GM19395 (cell line): ENCODE measurements around the gene CDPF1.
A peak's percentile ranks its signal among the peaks of the same experiment; 100 is the strongest.

Source experiments
- ATAC-seq: cut with Tn5 transposase; IDR thresholded peaks from one replicate; pipeline ENCODE4 v1.9.1; 2021; ENCODE audit warnings: mild to moderate bottlenecking, moderate library complexity; ENCODE audit not compliant: unreplicated experiment

Gene CDPF1

GRCh38 chr22:46250035-46250782 lies at the start of gene CDPF1:
Gene CDPF1, minus strand, starts transcription at chr22:46250293. Its CDS starts 2,009 bp downstream, at chr22:46248284.
- ATAC-seq, result peak; percentile 79

DNA sequence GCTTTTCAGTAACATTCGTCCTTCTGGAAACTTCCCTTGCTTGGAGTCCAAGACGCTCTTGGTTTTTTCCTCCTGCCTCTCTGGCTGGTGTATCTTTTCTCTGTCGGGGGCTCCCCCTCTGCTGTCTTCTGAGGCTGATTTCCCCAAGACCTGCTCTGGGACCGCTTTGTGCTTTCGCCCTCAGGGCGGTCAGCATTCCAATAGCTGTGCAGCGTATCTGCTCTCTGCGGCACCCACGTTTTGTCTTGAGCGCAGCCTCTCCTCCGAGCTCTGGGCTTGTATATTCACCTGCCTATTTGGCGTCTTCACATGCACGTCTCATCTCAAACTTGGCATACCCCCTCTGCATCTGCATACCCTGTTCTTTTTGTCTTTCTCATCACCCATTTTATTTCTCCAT lies 49.0 kb upstream of the CDPF1 start:
- ATAC-seq, result no peak

GRCh38 chr22:46297151-46297812 lies 47.2 kb upstream of the CDPF1 start:
- peak; percentile 8 for ATAC-seq

- ATAC-seq, result peak; percentile 93
Measured at GRCh38 chr22:46296257-46297150, 46.4 kb upstream of the CDPF1 start, which contains the start of gene GTSE1. Gene GTSE1, plus strand, starts transcription at chr22:46296870. Its CDS starts 531 bp downstream, at chr22:46297401.

GRCh38 chr22:46295277-46295971 lies 45.3 kb upstream of the CDPF1 start:
- ATAC-seq, result no peak

- no peak for ATAC-seq
Measured at GRCh38 chr22:46294784-46295183, 44.7 kb upstream of the CDPF1 start.

DNA sequence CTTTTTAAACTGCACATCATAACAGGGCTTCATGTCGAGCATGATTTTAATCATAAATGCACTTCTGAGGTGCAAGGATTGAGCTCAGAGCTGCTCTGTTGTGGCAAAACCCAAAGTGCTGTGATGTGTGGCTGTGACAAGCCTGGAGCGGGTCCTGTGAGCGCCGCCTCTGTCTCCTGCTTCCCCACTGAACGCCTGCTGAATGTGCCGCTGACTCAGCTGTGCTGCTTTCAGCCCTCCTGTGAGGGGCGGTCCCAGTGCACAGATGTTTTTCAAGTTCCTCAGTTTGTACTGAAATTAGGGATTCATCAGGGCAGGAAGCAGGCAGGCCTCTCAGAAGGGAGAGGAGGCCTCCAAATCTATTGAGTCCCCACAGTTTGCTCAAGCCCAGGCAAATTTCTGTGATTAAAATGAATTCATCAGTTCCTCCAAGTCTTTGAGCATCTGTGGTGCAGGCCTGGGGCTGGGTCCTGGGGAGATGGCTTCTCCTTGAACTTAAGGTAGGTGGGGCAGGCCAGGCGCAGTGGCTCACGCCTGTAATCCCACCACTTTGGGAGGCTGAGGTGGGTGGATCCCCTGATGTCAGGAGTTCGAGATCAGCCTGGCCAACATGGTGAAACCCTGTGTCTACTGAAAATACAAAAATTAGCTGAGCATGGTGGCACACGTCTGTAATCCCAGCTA lies 43.6 kb upstream of the CDPF1 start:
- no peak for ATAC-seq

GRCh38 chr22:46292732-46293131 lies 42.6 kb upstream of the CDPF1 start:
- no peak for ATAC-seq

- ATAC-seq, result no peak
Measured at GRCh38 chr22:46292173-46292572, 42.1 kb upstream of the CDPF1 start.

DNA sequence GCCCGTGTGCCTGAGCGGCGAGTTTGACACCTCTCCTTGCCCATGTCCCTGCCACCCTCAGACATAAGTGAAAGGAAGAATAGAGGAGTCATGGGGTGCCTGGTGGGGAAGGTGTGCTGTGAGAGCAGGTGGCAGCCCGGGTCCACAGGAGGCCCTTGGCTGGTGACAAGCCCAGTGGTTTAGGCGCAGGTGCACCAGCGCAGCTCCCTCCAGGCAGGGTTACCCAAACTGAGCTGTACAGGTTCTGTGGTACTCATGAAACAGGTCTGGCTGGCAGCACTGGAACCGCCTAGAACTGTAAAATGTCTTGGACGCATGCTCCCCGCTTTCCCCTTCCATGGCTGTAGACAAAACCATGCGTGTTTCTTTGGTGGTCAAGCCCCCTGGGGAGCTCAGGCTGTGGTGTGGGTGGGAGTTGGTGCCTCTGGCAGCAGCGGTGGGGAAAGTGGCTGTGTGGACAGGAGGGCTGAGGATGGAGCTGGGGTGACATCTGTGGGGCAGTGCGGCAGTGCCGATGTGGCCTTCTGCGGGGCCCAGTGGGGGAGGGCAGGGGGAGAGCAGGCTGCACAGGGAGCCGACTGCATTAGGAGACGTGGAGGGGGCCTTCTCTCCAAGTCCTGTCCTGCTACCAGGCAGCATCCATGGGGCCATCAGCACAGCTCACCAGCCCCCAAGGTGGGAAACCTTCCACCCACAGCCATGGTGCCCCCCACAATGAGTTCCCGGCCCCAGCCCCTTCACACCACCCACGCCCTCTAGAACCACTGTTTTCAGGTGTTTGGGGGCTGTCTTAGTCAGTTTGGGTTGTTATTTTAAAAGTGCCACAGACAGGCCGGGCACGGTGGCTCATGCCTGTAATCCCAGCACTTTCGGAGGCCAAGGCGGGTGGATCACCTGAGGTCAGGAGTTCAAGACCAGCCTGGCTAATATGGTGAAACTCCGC lies 41.0 kb upstream of the CDPF1 start:
- no peak for ATAC-seq

DNA sequence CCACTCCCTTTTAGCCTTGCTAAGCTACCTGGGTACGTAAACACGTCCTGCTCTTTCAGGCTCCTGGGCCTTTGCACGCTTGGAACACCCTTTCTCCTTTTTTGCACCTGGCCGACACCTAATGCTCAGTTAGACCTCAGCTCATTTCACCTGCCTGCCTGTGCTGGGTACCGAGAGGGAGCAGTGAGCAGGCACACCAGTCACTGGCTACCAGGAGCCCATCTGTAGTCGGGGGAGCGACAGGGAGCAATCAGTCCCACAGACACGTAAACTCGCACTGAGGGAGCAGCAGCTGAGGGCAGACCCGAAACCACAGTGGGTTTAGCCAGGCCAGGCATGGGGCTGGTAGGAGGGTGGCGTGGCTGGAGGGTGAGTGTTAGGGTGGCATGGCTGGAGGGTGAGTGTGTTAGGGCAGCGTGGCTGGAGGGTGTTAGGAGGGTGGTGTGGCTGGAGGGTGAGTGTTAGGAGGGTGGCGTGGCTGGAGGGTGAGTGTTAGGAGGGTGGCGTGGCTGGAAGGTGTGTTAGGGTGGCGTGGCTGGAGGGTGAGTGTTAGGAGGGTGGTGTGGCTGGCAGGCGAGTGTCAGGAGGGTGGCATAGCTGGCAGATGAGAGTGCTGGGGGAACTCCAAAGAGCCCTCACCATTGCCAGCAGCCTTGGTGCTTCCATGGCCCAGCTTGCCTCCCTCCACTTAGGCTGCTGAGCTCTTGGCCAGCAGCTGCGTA lies 40.2 kb upstream of the CDPF1 start:
- no peak for ATAC-seq

- ATAC-seq, result no peak
Measured at GRCh38 chr22:46289244-46289891, 39.3 kb upstream of the CDPF1 start.

DNA sequence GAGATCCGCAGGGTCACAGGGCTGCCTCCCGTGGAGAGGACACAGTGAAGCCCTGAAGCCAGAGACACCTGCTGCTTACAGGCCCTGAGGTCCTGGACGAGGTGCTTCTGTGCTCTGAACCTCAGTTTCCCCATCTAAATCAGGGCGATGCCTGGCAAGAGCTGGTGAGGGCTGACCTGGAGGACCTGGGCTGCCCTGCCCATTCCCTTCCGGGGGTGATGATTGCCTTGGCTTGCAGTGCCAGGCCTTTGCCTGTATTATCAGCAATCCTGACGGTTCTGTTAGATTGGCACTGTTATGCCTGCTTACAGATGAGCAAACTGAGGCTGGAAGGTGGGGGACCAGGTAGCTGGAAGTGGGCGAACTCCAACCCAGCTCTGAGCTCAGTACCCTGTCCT lies 38.8 kb upstream of the CDPF1 start:
- ATAC-seq, result no peak

DNA sequence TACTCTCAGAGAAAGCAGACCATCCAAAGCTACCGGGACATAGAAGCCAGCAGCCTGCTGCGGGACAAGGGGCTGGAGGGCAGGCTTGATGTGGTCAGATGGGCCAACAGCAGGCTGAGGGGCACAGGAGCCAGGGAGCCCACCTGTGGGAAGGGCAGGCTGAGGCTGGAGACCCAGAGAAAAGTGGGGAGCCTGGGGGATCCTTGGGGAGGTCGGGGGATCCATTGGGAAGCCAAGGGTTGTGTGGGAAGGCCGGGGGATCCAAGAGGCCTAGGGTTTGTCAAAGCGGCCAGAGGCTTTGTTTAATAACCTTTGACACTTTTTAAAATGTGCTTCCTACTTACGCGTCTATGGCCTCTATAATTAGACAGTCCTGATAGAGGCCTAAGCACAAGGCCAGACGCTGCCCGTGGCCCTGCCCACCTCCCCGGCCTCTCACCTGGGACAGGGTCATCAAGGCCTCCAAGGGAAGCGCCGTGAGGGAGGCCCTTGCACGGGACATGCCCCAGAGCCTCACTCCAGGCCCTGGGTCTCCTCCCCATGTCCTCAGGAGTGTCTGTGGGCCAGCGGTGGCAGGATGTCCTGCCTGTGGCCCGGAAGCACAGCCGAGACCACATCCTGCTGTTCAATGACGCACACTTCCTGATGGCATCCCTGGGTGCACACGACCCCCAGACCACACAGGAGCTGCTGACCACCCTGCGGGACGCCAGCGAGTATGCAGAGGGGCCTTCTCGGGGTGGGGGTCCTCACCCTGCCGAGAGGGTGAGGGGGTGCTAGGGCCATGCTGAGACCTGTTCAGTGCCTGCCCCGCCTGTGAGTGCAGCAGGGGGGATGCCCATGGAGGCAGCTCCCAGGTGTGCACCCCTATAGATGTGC lies 38.0 kb upstream of the CDPF1 start:
- peak; percentile 71 for ATAC-seq

DNA sequence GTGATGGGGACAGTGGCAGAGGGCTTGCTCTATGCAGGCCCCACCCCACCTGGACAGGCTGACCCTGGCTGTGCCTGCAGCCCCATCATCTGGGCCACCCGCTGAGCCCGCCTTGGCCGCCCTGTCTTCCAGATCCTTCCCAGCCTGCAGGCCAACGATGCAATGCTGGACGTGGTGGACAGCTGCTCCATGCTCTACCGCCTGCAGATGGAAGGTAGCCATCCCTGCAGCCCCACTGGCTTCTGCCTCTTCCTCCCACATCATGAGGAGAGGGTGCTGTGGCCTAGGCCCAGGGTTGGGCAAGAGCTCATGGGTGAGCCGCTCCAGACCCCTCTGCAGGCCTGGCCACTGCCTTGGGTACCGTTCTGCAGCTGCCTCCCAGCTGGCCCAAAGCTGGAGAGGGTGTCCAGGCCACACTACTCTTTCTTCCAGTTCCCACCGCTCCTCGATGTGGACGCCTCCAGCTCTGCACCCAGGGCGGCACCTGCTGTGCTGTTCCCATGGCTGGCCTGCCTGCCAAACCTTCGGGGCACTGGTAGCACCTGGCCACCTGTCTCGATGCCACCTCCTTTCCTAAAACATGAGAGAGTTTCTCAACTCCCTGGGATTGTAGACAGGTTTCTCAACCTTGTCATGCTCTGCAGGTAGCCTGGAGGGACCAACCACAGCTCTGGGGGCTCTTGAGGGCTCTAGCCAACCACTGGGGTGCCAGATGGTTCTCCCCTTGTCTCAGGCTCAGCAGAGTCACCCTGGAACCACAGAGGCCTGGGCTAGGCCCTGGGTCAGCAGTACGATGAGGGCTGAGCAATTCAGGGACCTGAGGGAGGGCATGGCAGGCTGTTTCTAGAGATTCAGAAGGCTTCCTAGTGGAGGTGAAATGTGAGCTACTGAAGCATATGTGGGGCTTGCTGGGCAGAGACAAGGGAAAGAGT lies 37.1 kb upstream of the CDPF1 start:
- ATAC-seq, result no peak

GRCh38 chr22:46286006-46286405 lies 35.9 kb upstream of the CDPF1 start:
- ATAC-seq, result no peak
